ENCODE results near the gene HBE1. TPM values are rescaled to one million over a fixed set of nuclear protein-coding genes. Genes with fewer than 3 reads are reported as not detected.

The HBE1 gene
- total and polyA plus RNA-seq, 9 of the 15 experiments (the other 6 are each of a cell fraction or from before 2014, with no cell fraction given) = 612 to 10,250 (median 2,181) TPM

DNA sequence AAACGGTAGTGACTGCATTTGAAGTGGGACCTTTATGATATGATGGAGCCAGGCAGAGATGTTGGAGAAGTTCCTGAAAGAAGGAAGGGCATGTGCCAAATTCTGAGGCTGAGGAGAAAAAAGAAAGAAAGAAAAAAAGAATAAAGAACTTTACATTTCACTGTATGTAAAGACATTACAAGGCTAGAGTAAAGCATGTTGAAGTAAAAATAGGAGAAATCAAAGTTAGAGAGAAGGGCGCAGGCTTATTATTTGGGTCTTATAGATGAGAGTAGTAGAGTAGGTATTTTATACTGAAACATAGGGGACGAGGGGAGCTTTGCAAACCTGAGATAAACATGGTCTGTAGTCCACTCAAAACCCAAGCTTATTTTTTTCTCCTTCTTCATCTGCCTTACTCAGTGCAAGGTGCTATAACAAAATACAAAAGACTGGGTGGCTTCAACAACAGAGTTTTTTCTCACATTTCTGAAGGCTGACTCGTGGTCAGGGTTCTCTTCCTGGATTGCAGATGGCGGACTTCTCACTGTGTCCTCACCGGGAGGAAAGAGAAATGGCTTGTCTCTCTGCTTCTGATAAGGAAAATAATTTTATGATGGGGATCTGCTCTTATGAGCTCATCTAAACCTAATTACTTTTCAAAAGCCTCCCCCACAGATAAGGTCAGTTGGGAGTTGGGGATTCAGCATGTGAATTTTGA lies 22.8 kb downstream of the HBE1 start (continued):
- TF ChIP-seq BMI1 (IDR thresholded peaks at IDR 0.05; ENCODE audit: low read length) (no peak), TSHZ1 (CRISPR knock-in tag; IDR thresholded peaks at IDR 0.05) (no peak), POLR3G (IDR thresholded peaks at IDR 0.05; ENCODE audit: extremely low read depth, insufficient read length, insufficient replicate concordance) (no peak), KDM5B (IDR thresholded peaks at IDR 0.05; ENCODE audit: insufficient replicate concordance, low read depth, low read length) (peak; percentile 21), PPARD (CRISPR knock-in tag; IDR thresholded peaks at IDR 0.05) (no peak), BRD4 (IDR thresholded peaks at IDR 0.05) (0 out of 2 replicates have a peak, but pooled peaks have one; percentile 30), L3MBTL2 (IDR thresholded peaks at IDR 0.05) (0 out of 2 replicates have a peak, but pooled peaks have one; percentile 38), ZNF764 (CRISPR knock-in tag; IDR thresholded peaks at IDR 0.05; ENCODE audit: low read depth) (no peak), ZNF77 (CRISPR knock-in tag; IDR thresholded peaks at IDR 0.05) (no peak), ZFP36 (IDR thresholded peaks at IDR 0.05; ENCODE audit: low read depth, low read length, partially characterized antibody) (no peak), FOXJ2 (tag; IDR thresholded peaks at IDR 0.05) (no peak), MEIS2 (IDR thresholded peaks at IDR 0.05; ENCODE audit: partially characterized antibody) (peak; percentile 67), PREB (CRISPR knock-in tag; IDR thresholded peaks at IDR 0.05) (no peak), ZNF655 (CRISPR knock-in tag; IDR thresholded peaks at IDR 0.05) (no peak), NELFE (IDR thresholded peaks at IDR 0.05; ENCODE audit: insufficient read depth, insufficient read length) (no peak), ZNF384 (IDR thresholded peaks at IDR 0.05; ENCODE audit: low read depth, low read length) (no peak)
- TF ChIP-seq, protein P1, sequence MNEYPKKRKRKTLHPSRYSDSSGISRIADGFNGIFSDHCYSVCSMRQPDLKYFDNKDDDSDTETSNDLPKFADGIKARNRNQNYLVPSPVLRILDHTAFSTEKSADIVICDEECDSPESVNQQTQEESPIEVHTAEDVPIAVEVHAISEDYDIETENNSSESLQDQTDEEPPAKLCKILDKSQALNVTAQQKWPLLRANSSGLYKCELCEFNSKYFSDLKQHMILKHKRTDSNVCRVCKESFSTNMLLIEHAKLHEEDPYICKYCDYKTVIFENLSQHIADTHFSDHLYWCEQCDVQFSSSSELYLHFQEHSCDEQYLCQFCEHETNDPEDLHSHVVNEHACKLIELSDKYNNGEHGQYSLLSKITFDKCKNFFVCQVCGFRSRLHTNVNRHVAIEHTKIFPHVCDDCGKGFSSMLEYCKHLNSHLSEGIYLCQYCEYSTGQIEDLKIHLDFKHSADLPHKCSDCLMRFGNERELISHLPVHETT (CRISPR knock-in tag; conservative IDR thresholded peaks at IDR 0.05 in 1 of 2, IDR thresholded peaks at IDR 0.05 in 1 of 2) = 0 out of 4 replicates have a peak, but pooled peaks of 1 of the 2 experiments have one; percentile 36
- TF ChIP-seq, protein P2, sequence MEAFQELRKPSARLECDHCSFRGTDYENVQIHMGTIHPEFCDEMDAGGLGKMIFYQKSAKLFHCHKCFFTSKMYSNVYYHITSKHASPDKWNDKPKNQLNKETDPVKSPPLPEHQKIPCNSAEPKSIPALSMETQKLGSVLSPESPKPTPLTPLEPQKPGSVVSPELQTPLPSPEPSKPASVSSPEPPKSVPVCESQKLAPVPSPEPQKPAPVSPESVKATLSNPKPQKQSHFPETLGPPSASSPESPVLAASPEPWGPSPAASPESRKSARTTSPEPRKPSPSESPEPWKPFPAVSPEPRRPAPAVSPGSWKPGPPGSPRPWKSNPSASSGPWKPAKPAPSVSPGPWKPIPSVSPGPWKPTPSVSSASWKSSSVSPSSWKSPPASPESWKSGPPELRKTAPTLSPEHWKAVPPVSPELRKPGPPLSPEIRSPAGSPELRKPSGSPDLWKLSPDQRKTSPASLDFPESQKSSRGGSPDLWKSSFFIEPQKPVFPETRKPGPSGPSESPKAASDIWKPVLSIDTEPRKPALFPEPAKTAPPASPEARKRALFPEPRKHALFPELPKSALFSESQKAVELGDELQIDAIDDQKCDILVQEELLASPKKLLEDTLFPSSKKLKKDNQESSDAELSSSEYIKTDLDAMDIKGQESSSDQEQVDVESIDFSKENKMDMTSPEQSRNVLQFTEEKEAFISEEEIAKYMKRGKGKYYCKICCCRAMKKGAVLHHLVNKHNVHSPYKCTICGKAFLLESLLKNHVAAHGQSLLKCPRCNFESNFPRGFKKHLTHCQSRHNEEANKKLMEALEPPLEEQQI (IDR thresholded peaks at IDR 0.05) = no peak

Measured in K562 (cell line).